NCI-H2227 (cell line): ENCODE results near the gene CARM1.
"Not testable (repeated sequence)": the region's sequence is repeated elsewhere in the genome, so short reads cannot be mapped to it uniquely, and the experiment has no call there.

Experiments
- DNase-seq: peaks from one replicate; lab custom pipeline; 2025; ENCODE audit not compliant: unreplicated experiment; lab: John Stamatoyannopoulos, UW

Gene CARM1

GRCh38 chr19:10846500-10847202 is 24.7 kb upstream of the CARM1 start:
- no peak for DNase-seq

DNA sequence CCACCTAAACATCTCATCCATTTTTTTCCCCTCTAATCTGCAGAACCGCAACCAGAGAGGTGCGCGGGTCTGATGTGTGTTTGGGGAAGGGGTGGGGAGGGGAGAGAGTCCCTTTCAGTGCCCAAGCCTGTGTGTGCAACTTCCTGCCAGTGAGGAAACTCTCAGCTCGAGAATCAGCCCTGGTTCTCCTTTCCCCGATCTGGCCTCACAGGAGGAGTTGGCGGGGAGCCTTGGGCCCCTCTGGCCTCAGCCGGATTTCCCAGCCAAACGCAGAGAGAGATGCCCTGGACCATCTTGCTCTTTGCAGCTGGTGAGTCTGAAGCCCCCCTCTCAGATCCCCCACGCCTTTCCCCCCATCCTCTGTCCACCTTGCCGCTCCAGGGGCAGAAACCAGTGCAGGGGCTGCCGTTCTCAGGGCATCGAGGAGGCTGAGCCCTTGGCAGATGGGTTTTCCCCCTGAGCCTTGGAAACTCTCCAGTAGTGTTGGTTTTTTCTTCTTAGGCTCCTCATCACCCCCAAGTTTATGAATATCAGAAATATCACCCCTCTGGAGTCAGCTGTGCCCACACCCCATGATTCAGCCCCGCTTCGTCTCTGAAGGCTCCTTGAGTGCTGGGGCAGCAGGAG is 23.0 kb upstream of the CARM1 start, which contains the start of gene C19orf38:
TSS of gene C19orf38 (plus strand) at position 186 of the 627 bp plus-strand sequence. CDS start at position 280, 94 bp downstream.
- no peak for DNase-seq

DNA sequence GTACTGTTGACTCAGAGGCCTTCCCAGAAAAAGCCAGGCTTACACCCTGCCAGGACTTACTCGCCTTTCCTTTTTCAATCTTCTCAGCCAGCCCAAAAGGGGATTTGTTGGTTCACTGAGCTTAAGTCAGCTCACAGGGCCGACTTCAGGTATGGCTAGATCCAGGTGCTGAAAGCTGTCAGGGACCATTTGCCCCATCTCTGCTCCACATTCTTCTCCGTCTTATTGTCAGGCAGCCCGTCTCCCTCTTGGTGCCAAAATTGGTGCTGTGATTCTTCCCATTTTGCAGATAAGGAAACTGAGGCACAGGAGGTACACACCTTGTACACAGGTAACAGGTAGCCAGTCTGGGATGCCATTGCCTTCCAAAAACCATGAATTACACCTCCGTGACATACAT is 20.7 kb upstream of the CARM1 start:
- no peak for DNase-seq

- DNase-seq, result no peak
Measured at GRCh38 chr19:10852098-10852800, 19.1 kb upstream of the CARM1 start.

DNA sequence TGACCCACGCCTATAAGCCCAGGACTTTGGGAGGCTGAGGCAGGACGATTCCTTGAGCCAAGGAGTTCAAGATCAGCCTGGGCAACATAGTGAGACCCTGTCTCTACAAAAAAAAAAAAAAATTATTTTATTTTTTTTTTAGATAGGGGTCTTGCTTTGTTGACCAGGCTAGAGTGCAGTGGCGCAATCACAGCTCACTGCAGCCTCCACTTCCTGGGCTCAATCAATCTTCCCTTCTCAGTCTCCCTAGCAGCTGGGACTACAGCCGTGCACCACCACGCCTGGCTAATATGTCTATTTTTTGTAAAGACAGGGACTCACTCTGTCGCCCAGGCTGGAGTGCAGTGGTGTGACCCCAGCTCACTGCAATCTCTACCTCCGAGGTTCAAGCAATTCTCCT is 18.4 kb upstream of the CARM1 start:
- no peak for DNase-seq

- no peak for DNase-seq
Measured at GRCh38 chr19:10854350-10855089, 16.8 kb upstream of the CARM1 start.

GRCh38 chr19:10855879-10856522 is 15.4 kb upstream of the CARM1 start:
- DNase-seq, result peak; percentile 9

GRCh38 chr19:10856899-10857298 is 14.5 kb upstream of the CARM1 start:
- not testable (repeated sequence) for DNase-seq

DNA sequence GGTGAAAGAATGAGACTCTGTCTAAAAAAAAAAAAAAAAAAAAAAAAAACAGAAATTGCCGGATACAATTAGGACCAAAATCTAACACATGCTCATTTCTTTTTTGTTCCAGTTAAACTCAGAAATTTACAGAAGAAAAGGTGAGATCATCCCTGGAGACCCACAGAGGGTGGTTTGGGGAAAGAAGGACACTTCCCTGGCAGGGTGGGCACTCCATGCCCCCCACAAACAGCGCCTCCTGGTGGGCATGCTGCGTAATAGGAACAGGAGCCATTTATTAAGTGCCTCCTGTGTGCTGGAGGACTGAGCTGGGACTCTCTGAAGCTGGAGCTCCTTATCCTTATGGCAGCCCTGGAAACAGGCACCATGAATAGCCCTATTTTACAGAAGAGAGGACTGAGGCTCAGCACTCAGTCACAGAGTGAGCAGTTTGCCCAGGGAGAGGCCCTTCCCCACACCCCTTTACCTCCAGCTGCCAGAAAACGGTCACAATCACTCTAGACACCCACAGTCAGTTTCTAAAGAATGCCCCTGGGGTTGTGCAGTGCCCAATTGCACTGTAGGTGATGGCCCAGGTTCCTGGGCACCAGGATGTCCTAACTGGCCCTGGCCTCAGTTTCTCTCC is 13.0 kb upstream of the CARM1 start:
- peak; percentile 30 for DNase-seq

DNA sequence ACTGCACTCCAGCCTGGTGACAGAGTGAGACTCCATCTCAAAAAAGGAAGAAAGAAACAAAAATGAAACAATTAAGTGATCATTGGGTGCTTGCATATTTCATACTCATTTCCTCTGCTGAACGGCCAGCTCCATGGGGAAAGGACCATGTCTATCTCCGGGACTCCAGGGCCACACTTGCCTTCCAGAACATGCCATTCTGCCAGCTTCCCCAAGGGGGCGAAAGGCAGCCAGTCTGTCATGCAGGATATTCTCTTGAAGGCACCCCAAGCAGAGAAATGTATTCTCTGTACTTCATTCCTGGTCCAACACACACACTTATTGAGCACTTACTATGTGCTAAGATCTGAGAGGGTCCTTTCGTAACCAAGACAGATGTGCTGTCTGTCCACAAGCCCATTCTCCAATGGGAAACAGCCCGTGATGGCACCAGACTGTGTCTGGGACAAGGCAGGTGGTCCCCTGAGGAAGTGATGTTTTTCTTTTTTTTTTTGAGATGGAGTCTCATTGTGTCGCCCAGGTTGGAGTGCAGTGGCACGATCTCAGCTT is 10.2 kb upstream of the CARM1 start:
- no peak for DNase-seq

- no peak for DNase-seq
Measured at GRCh38 chr19:10862561-10863106, 8.7 kb upstream of the CARM1 start.

- DNase-seq, result peak; percentile 11
Measured at GRCh38 chr19:10863107-10863717, 8.1 kb upstream of the CARM1 start.

- DNase-seq, result peak; percentile 71
Measured at GRCh38 chr19:10864538-10864899, 6.8 kb upstream of the CARM1 start.

DNA sequence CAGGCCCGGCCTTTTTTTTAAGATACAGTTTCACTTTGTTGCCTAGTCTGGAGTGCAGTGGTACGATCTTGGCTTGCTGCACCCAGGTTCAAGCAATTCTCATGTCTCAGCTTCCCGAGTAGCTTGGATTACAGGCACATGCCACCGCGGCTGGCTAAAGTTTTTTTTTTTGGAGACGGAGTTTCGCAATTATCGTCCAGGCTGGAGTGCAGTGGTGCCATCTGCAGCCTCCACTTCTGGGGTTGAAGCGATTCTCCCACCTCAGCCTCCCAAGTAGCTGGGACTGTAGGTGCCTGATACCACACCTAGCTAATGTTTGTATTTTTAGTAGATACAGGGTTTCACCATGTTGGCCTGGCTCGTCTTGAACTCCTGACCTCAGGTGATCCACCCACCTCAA is 4.9 kb upstream of the CARM1 start:
- no peak for DNase-seq

GRCh38 chr19:10868872-10869547 is 2.3 kb upstream of the CARM1 start:
- DNase-seq, result no peak

- not testable (repeated sequence) for DNase-seq
Measured at GRCh38 chr19:10869872-10870311, 1.5 kb upstream of the CARM1 start.

GRCh38 chr19:10870501-10870954 is 825 bp upstream of the CARM1 start:
- DNase-seq, result no peak

DNA sequence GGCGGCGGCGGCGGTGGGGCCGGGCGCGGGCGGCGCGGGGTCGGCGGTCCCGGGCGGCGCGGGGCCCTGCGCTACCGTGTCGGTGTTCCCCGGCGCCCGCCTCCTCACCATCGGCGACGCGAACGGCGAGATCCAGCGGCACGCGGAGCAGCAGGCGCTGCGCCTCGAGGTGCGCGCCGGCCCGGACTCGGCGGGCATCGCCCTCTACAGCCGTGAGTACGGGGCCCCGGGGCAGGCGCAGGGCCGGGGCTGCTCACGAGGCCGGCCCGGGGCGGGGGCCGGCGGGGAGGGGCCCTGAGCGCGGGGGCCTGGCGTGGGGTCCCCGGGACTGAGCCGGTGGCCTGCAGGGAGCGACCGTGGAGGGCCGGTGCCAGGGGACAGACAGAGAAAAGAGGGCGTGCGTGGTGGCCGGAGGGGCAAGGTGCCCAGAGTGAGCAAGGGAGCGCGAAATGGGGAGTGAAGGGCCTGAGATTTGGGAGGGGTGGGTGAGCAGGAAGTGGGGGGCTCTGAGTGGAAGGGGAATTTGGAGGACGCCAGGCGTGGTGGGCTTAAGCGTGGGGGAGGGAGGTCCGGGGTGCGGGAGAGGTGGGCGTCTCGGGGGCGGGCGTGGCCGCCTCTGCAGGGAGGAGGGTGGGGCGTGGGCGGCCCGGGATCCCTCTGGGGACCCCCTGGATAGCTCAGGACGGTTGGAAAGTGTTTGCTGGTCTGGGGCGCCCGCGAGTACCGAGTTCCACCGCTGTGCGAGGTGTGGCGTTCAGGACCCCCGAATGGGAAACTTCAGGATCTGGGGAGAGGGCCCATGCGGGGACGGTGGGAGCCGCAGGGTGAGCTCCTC is 575 bp downstream of the CARM1 start:
- DNase-seq, result peak; percentile 41
